NCI-H1048 (cell line): Measurements from ENCODE around the gene TSPAN5.
"Not testable (repeated sequence)": the region's sequence is repeated elsewhere in the genome, so short reads cannot be mapped to it uniquely, and the experiment has no call there.

ENCODE experiments used
- DNase-seq: peaks from one replicate; lab custom pipeline; 2025; lab: John Stamatoyannopoulos, UW

TSPAN5 gene

GRCh38 chr4:98658287-98659105 is at the start of gene TSPAN5:
Gene TSPAN5 (minus strand): TSS chr4:98658611.
- DNase-seq, result peak; percentile 56

GRCh38 chr4:98706935-98707334 is 48.5 kb upstream of the TSPAN5 start:
- DNase-seq, result no peak

- DNase-seq, result no peak
Observed at GRCh38 chr4:98706200-98706813, 47.9 kb upstream of the TSPAN5 start.

- DNase-seq, result not testable (repeated sequence)
Observed at GRCh38 chr4:98705586-98705985, 47.2 kb upstream of the TSPAN5 start.

- DNase-seq, result no peak
Observed at GRCh38 chr4:98700656-98701055, 42.2 kb upstream of the TSPAN5 start.

GRCh38 chr4:98694076-98694475 is 35.7 kb upstream of the TSPAN5 start:
- no peak for DNase-seq

- no peak for DNase-seq
Observed at GRCh38 chr4:98692411-98692810, 34.0 kb upstream of the TSPAN5 start.

- no peak for DNase-seq
Observed at GRCh38 chr4:98691588-98691987, 33.2 kb upstream of the TSPAN5 start.

GRCh38 chr4:98689507-98690174 is 31.2 kb upstream of the TSPAN5 start:
- DNase-seq, result no peak

- DNase-seq, result no peak
Observed at GRCh38 chr4:98688411-98689290, 30.2 kb upstream of the TSPAN5 start.

GRCh38 chr4:98687876-98688275 is 29.5 kb upstream of the TSPAN5 start:
- DNase-seq, result no peak

- DNase-seq, result no peak
Observed at GRCh38 chr4:98686847-98687246, 28.4 kb upstream of the TSPAN5 start.

GRCh38 chr4:98686043-98686707 is 27.8 kb upstream of the TSPAN5 start:
- DNase-seq, result no peak

GRCh38 chr4:98685225-98686042 is 27.0 kb upstream of the TSPAN5 start:
- DNase-seq, result no peak

- DNase-seq, result no peak
Observed at GRCh38 chr4:98682719-98683118, 24.3 kb upstream of the TSPAN5 start.

- no peak for DNase-seq
Observed at GRCh38 chr4:98680806-98681205, 22.4 kb upstream of the TSPAN5 start.

GRCh38 chr4:98679738-98680137 is 21.3 kb upstream of the TSPAN5 start:
- DNase-seq, result no peak

- no peak for DNase-seq
Observed at GRCh38 chr4:98677799-98678198, 19.4 kb upstream of the TSPAN5 start.

- DNase-seq, result no peak
Observed at GRCh38 chr4:98674404-98675173, 16.2 kb upstream of the TSPAN5 start.

- DNase-seq, result no peak
Observed at GRCh38 chr4:98673978-98674377, 15.6 kb upstream of the TSPAN5 start.
